HG02973 (cell line): ENCODE measurements around the gene PHLDB3.
"Not testable (repeated sequence)": the region's sequence is repeated elsewhere in the genome, so short reads cannot be mapped to it uniquely, and the experiment has no call there.

ENCODE experiments used
- ATAC-seq: cut with Tn5 transposase; IDR thresholded peaks from one replicate; pipeline ENCODE4 v1.9.1; 2021; ENCODE audit warnings: moderate library complexity; ENCODE audit not compliant: unreplicated experiment

PHLDB3 gene

DNA sequence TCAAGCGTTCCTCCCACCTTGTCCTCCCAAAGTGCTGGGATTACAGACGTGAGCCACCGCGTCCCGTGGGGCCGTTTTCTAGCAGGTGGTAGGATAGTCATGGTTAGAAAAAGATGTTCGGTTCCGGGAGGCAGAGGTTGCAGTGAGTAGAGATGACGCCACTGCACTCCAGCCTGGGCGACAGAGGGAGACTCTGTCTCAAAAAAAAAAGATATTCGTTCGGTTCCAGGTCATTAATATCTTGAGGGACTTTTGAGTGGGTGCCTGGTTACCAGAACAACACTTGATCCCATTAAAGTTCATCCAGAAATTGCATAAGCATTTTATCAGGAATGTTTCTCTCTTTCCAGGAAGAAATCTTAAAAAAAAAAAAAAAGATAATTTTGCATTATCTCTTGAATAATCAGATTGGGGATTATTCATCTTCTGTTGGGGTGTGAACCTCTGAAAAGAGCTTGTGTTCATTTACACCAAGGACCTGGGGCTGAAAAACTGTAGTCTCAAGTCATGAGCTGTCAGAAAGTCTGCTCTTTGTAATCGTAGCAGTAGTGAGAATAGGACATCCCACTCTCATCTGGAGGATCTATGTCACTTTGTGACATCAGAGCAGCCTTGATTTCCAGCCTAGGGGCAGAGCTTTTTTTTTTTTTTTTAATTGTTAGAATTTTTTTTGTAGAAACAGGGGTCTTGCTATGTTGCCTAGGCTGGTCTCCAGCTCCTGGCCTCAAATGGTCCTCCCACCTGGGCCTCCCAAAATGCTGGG is 23.5 kb upstream of the PHLDB3 start:
- ATAC-seq: no peak

DNA sequence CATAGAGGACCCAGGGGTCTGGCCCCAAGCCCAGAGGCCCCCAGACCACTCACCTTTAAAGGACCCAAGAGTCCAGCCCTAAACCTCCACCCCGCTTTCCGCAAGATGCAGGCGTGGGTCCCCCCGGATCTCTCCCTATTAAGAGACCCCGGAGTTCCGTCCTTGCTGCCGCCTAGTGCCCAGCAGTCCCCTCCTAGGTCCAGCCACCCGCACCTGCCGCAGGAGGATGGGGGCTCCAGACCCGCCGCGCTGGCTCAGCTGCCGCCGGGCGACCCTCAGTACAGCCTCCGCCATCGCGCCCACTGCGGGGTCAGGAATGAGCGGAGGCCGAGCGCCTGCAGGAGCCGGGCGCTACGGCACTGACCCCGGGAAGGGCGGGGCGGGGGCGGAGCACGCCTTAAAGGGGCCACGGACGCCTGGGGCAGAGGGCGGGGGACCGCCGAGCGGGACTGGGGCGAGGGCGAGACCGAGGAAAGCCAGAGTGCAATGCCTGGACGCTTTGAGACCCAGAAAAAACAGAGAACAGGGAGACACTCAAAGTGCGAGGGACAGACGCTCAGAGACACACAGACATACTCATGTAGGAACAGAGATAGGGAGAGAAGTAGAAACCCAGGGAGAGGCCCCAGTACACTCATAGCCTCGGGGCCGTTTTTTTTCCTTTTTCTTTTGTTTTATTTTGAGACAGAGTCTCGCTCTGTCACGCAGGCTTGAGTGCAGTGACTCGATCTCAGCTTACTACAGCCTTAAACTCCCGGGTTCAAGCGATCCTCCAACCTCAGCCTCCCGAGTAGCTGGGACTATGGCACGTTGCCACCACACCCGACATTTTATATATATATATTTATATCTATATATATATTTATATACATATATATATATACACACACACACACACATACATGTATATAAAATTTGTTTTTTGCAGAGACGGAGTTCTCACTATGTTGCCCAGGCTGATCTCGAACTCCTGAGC is 22.6 kb upstream of the PHLDB3 start, which contains the start of gene ETHE1:
TSS of gene ETHE1 (minus strand) at position 318 of the 976 bp plus-strand sequence. CDS start at position 294, 24 bp downstream.
- ATAC-seq: no peak

DNA sequence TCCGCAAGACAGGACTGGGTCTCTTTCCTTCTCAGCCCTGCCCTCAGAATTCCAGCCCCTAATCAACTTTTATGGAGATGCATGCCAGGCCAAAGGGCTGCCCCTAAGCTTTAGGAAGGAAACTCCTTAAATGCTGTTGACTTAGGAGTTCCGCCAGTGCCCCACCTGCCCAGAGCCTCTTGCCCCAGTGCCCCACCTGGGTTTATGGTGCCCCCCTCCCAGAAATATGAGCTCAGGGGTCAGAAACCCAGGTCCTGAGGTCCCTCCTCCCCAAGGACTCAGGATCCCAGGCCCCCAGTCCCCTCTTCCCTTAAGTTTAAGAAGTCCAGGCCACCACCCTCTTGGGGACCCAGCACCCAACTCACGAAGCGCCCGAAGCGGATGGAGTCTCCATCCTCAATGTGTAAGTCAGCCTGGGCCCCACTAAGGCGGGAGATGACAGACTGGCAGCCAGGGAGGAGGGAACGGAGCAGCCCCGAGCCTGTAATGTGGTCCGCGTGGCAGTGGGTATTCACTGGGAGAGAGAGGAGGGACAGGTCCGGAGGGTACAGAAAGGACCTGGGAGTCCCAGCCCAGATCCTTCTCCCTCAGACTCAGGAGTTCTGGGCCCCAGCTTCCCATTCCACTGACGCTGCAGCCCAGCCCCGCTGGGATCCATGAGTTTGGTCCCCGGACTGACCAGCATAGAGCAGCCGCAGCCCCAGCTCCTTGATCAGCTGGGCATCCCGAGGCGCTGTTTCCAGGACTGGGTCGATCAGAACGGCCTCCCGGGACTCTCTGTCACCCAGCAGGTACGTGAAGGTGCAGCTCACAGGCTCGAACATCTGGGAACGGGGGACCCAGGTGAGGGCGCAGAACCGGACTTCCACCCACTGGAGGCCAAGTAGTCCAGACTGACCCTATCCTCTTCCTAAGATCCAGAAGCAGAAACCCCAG is 21.6 kb upstream of the PHLDB3 start:
- ATAC-seq: no peak

DNA sequence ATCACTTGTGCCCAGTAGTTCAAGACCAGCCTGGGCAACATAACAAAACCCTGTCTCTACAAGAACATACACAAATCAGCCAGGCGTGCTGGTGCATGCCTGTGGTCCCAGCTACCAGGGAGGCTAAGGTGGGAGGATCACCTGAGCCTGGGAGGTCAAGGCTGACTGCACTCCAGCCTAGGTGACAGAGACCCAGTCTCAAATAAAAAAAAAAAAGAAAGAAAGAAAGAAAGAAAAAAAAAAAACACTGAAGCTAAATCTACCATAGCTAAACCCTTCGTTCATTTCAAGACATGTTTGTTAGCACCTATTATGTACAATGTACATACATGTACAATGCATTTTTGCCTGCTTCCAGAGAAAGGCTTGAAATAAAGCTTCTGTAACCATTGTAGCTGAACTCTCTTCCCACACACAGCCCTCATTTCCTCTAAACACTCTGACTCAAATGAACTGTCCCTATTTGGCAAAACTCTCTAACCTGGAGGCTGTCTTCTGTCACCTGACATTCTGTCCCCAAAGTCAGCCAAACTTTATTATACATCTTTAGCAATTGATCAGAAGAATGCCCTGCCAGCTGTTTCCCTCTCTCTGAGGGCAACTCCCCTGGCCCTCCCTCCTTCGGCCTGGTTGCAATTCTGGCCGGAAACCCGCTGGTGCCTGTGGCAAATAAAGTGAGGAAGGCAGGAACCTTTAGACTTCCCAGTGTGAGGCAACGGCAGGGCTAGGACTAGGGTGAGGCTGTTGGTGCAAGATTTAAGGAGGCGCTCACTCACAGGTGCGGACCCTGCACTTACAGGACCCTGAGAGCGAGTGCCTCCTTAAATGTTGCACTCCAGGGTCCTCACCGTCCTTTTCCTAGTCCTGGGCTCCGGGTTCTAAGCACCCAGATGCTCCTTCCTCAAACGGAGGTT is 20.6 kb upstream of the PHLDB3 start:
- no peak for ATAC-seq

DNA sequence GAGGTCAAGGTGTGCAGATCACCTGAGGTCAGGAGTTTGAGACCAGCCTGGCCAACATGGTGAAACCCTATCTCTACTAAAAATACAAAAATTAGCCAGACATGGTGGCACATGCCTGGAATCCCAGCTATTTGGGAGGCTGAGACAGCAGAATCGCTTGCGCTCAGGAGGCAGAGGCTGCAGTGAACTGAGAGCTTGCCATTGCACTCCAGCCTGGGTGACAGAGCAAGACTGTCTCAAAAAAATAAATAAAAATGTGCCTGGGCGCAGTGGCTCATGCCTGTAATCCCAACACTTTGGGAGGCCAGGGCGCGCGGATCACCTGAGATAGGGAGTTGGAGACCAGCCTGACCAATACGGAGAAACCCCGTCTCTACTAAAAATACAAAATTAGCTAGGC is 19.1 kb upstream of the PHLDB3 start:
- ATAC-seq: not testable (repeated sequence)

DNA sequence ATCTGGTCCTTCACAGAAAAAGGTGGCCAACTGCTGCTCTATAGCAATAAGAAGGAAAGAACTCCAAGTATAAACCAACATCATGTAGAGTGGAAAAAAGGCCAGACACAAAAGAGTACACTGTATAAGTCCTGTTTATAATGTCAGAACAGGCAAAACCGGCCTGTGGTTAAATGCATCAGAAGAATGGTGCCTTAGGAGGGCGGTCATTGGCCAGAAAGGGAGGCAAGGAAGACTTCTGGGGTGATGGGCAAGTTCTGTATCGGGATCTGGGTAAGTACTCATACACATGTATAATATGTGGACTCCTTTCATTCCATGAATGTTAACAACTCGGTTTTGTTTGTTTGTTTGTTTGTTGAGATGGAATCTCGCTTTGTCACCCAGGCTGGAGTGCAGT is 18.4 kb upstream of the PHLDB3 start:
- ATAC-seq: no peak

DNA sequence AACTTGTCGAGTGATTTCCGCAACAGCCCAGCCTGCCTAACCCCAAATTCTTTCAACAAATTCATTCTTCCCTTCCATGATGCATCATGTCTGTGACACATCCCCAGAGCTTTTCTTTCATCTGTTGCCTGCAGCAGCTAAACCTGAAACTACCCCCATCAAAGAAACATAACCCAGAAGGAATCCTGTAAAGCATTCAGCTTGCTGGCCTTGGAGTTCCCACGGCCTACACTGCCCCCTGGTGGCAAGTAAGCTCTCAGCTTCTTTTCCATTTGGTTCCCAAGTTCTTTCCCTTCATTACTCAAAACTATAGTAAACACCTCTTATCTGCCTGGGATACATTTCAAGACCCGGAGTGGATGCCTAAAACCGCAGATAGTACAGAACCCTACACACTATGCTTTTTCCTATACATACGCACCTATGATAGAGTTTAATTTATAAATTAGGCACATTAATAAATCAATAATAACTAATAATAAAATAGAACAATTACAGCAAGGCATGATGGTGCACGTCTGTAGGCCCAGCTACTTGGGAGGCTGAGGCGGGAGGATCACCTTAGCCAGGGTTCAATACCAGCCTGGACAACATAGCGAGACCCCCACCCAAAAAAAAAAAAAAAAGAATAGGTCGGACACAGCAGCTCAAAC is 15.0 kb upstream of the PHLDB3 start:
- no peak for ATAC-seq

DNA sequence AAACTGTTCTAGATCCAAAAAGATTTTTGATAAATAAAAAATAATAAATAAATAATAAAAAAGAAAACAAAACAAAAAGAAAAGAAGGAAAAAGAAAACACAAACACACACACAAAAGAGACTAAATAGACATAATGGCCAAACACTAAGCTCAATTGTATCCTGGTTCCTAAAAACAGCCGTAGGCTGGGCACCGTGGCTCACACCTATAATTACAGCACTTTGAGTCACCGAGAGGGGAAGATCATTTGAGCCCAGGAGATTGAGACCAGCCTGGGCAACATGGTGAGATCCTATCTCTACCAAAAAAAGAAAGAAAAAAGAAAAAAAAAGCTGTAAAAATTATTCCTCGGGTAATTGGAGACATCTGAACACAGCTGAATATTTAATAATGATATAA is 13.5 kb upstream of the PHLDB3 start:
- ATAC-seq: no peak

DNA sequence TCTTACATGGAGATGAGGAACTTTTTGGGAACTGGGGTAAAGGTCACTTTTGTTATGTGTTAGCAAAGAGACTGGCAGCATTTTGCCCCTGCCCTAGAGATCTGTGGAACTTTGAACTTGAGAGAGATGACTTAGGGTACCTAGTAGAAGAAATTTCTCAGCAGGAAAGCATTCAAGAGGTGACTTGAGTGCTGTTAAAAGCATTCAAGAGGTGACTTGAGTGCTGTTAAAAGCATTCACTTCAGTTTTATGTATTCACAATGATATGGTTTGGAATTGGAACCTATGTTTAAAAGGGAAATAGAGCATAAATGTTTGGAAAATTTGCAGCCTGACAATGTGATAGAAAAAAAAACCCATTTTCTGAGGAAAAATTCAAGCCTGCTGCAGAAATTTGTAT is 7.9 kb upstream of the PHLDB3 start:
- ATAC-seq: not testable (repeated sequence)

DNA sequence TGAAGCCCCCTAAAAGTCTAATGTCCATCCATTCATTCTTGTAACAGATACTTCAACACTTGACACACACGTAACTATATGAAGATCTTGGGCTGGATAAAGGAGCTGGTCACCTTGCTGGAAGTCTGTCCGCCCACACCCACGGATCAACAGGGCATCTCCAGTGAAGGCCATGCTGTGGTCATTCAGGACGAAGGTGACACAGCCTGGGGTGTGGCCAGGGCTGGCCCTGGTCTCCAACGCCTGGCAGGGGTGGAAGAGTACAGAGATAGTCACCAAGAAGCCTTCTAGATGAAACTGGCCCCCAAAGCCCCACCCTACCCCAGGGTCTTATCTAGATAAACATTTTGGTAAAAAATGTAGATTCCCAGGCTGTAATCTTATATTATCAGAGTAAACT is 6.8 kb upstream of the PHLDB3 start:
- ATAC-seq: no peak

DNA sequence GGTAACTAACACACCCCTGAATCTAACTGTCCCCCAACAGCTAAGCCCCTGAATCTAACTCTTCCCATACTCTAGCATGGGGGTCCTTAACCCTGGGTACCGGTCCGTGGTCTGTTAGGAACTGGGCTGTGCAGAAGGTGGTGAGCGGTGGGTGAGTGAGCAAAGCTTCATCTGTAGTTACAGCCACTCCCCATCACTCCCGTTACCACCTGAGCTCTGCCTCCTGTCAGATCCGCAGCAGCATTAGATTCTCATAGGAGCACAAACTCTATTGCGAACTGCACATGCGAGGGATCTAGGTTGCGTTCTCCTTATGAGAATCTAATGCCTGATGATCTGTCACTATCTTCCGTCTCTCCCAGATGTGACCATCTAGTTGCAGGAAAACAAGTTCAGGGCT is 6.2 kb upstream of the PHLDB3 start:
- no peak for ATAC-seq

DNA sequence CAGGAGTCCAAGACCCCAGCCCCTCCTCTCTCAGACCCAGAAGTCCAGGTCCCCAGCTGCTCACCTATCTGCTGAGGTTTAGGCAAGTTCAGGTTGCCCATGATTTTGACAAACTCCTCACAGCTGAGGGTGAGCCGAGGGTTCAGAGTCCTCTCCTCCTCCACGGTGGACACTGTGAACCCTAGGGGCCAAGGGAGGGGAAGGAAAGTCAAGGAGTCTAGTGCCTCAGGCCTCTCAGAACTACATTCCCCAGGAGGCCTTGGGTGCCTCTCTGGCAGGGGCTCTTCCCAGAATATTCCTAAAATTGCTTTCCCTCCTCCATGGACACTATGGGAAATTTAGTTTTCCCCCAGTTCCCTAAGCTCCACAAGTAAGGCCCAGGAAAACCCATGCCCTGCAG is 3.3 kb upstream of the PHLDB3 start:
- no peak for ATAC-seq

DNA sequence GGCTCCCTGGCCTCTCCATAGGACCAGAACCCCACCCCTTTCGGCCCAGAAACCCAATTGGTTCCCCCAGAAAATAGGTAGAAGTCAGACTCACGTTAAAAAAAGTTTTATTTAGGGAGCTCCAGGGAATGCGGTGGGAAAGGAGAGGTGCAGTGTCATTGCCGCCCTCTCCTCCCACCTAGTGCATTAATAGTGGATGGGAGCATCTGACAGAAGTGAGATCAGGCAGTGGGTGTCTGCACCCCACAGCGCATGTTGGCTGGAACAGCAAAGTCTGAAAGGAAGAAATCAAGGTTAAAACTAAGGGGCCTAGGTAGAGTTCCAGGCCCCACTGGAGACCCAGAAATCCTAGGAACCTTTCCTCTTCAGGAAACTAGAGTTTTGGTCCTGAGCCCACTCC is 2.1 kb upstream of the PHLDB3 start:
- ATAC-seq: no peak

DNA sequence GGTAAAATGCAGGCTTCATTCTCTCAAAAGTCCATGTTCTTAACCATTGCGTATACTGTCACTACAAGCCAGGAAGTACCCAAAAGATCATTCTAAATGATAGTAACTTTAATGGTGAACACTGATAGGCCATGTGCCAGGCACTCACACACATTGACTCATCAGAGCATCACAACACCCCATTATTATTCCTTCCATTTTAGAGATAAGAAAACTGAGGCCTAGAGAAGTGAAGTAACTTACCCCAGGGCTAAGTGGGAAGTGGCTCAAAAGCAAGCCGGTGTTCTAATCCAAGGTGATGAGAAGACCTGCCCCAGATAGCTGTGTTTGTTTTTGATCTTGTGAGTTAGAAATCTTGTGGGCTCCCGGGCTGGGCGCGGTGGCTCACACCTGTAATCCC is 1.4 kb upstream of the PHLDB3 start:
- ATAC-seq: no peak

DNA sequence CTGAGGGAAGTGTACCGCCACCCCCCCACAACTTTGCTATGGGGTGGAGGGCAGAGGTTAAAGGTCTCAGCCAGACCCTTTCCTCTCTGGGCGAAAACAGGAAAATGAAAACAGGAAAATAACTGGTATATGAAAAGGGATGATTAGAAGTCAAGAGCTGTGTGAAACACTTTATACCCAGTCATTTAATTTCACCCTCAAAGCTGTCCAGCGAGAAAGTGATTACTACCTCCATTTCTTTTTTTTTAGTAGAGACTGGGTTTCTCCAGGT is 575 bp upstream of the PHLDB3 start:
- ATAC-seq: no peak

DNA sequence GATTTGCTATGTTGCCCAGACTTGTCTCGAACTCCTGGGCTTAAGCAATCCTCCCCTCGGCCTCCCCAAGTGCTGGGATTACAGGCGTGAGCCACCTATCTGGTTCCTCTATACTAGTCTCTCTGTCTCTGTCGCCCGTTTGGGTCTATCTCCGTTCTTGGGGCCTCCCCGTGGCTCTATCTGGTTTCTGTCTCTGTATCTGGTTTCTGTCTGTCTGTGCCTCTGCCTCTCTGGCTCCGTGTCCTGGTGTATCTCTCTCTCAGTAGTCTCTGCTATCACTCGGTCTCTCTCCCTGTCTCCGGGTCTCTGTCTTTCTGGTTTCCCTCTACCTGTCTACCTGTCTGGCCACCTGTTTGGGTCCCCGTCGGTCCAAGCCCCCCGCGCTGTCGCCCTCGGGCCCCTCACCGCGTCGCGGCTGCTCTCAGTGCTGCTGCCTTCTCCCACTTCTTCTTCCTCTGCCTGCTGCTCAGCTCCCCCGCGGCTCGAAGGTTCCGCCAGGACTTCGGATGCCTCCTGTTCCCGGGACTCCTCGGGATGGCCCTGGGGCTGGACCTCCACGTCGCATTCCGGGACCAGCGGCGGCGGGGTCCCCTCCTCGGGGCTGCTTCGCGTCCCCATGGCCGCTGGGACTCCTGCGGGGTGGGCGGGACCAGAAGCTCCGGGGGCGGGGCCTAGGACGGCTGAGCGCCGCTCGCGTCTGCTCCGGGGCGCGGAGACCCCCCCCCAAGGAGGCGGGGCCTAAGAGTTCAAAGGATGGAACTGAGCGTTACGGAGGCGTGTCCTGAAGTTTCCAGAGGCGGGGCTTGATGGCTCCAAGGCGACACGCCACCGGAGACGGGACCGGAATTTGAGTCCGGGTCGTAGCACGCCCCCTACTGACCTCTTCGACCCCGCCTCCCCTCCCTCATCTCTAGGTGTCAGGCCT is 783 bp downstream of the PHLDB3 start:
- ATAC-seq: peak; percentile 77

DNA sequence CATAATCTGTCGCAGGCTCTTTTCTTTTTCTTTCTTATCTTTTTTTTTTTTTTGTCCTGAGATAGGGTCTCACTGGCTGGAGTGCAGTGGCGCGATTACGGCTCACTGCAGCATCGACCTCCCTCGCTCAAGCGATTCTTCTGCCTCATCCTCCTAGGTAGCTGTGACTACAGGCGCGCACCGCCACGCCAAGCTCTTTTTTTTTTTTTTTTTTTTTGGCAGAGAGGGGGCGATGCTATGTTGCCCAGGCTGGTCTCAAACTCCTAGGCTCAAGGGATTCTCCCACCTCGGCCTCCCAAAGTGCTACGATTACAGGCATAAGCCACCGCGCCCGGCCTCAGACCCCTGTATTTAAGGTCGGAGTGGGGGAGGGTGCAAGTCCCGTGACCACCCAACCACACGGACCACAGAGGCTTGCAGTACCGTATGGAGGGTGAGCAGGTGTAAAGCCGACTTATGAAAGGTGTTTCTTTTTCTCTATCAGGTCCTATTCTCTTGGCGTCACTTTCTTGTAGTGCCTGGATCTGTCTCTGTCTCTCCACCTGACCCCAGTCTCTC is 2.0 kb downstream of the PHLDB3 start:
- ATAC-seq: no peak
